GM18526 (cell line): ENCODE measurements around the gene RCOR1.

Source experiments
- POLR2A ChIP-seq: IDR thresholded peaks from 3 replicates; pipeline ENCODE4 v1.6.1; 2011; ENCODE audit not compliant: insufficient read length; ENCODE audit errors: extremely low read depth

The RCOR1 gene

GRCh38 chr14:102591944-102592762, at the start of gene RCOR1:
TSS of gene RCOR1 (plus strand) at chr14:102592649. CDS start at chr14:102592887, 238 bp downstream.
- peak; percentile 97 for TF ChIP-seq POLR2A

GRCh38 chr14:102544046-102544746, 48.3 kb upstream of the RCOR1 start:
- no peak for TF ChIP-seq POLR2A

- TF ChIP-seq POLR2A = no peak
Observed at GRCh38 chr14:102544747-102545460, 47.5 kb upstream of the RCOR1 start.

- no peak for TF ChIP-seq POLR2A
Observed at GRCh38 chr14:102545461-102546265, 46.8 kb upstream of the RCOR1 start.

GRCh38 chr14:102548616-102549240, 43.7 kb upstream of the RCOR1 start:
- no peak for TF ChIP-seq POLR2A

GRCh38 chr14:102551995-102552705, 40.3 kb upstream of the RCOR1 start:
- TF ChIP-seq POLR2A = no peak

GRCh38 chr14:102554821-102555819, 37.3 kb upstream of the RCOR1 start:
- TF ChIP-seq POLR2A = peak; percentile 26

- no peak for TF ChIP-seq POLR2A
Observed at GRCh38 chr14:102556098-102556677, 36.3 kb upstream of the RCOR1 start.

- no peak for TF ChIP-seq POLR2A
Observed at GRCh38 chr14:102557434-102558226, 34.8 kb upstream of the RCOR1 start.

- no peak for TF ChIP-seq POLR2A
Observed at GRCh38 chr14:102558556-102558955, 33.9 kb upstream of the RCOR1 start.

GRCh38 chr14:102560458-102561261, 31.8 kb upstream of the RCOR1 start:
- no peak for TF ChIP-seq POLR2A
